GM23248 (cell line): ENCODE results near the gene NAV2. TPM values are rescaled to one million over a fixed set of nuclear protein-coding genes. Genes with fewer than 3 reads are reported as not detected.

Experiments used
- DNase-seq: peaks from one replicate; pipeline ENCODE4 v3.0.0-alpha.2; 2015
- H2AFZ ChIP-seq: fragments of 200-600 bp; sonication (generic); 2 replicates; pipeline ENCODE4 v1.6.1; 2016; ENCODE audit warnings: antibody characterized with exemption
- H3F3A ChIP-seq: fragments of 200-600 bp; sonication (generic); 2 replicates; pipeline ENCODE4 v1.6.1; 2016; ENCODE audit warnings: mild to moderate bottlenecking, antibody characterized with exemption, mixed run types; ENCODE audit not compliant: insufficient read depth
- H3K27ac ChIP-seq: fragments of 200-600 bp; sonication (generic); 2 replicates; pipeline ENCODE4 v1.5.1; 2016; ENCODE audit warnings: mild to moderate bottlenecking
- H3K27me3 ChIP-seq: fragments of 200-600 bp; sonication (generic); replicated peaks from 2 replicates; pipeline ENCODE4 v1.6.1; 2016; ENCODE audit warnings: mild to moderate bottlenecking; ENCODE audit not compliant: insufficient read depth
- H3K36me3 ChIP-seq: fragments of 200-600 bp; sonication (generic); 2 replicates; pipeline ENCODE4 v1.6.1; 2016; ENCODE audit warnings: low read depth, mild to moderate bottlenecking
- H3K4me1 ChIP-seq: fragments of 200-600 bp; sonication (generic); 2 replicates; pipeline ENCODE4 v1.6.1; 2016; ENCODE audit warnings: mild to moderate bottlenecking; ENCODE audit not compliant: insufficient read depth
- H3K4me2 ChIP-seq: fragments of 200-600 bp; sonication (generic); one replicate; pipeline ENCODE4 v1.6.1; 2016; ENCODE audit warnings: mild to moderate bottlenecking; ENCODE audit not compliant: unreplicated experiment
- H3K4me3 ChIP-seq: fragments of 200-600 bp; sonication (generic); 2 replicates; pipeline ENCODE4 v1.5.1; 2016; ENCODE audit warnings: mild to moderate bottlenecking
- H3K79me2 ChIP-seq: fragments of 200-600 bp; sonication (generic); 2 replicates; pipeline ENCODE4 v1.6.1; 2016; ENCODE audit warnings: mild to moderate bottlenecking; ENCODE audit not compliant: insufficient read depth
- H3K9ac ChIP-seq: fragments of 200-600 bp; sonication (generic); 2 replicates; pipeline ENCODE4 v1.6.1; 2016; ENCODE audit warnings: mild to moderate bottlenecking
- H3K9me2 ChIP-seq: fragments of 200-600 bp; sonication (generic); 2 replicates; pipeline ENCODE4 v1.6.1; 2016; ENCODE audit warnings: mixed run types, mild to moderate bottlenecking, moderate library complexity; ENCODE audit not compliant: insufficient read depth
- H3K9me3 ChIP-seq: fragments of 200-600 bp; sonication (generic); one replicate; pipeline ENCODE4 v1.6.1; 2017; ENCODE audit warnings: low read depth
- H4K20me1 ChIP-seq: fragments of 200-600 bp; sonication (generic); 2 replicates; pipeline ENCODE4 v1.6.0; 2016; ENCODE audit not compliant: insufficient read depth
- EZH2 ChIP-seq: fragments of 200-600 bp; sonication (generic); IDR thresholded peaks from 2 replicates; pipeline ENCODE4 v1.6.1; 2018; ENCODE audit warnings: antibody characterized with exemption, mild to moderate bottlenecking; ENCODE audit not compliant: insufficient read depth, poor library complexity, severe bottlenecking
- EZH2phosphoT487 ChIP-seq: fragments of 200-600 bp; sonication (generic); IDR thresholded peaks from 2 replicates; pipeline ENCODE4 v1.6.1; 2018; ENCODE audit warnings: antibody characterized with exemption, moderate library complexity, mild to moderate bottlenecking, low read depth; ENCODE audit not compliant: insufficient read depth
- WGBS, 2 experiments: methylation state at CpG; one replicate each; pipeline ENCODE4 v1.1.6; 2015 to 2017; ENCODE audit warnings: low lambda C conversion rate in 2 of 2, low coverage in 1 of 2; ENCODE audit errors: missing lambda C conversion rate in 2 of 2; 5-methylcytosine and 5-hydroxymethylcytosine counted together
- in situ Hi-C: fragments of 300-500 bp; cut with MboI; formaldehyde crosslinking; loops from 2 replicates; pipeline ENCODE4 v1.15.0; 2020
- polyA plus RNA-seq: library from polyadenylated mRNA; unstranded; fragments of >200 nt; fragmentation: Nextera tagmentation; extraction: Ambion mirVana; gene quantifications from 2 replicates; pipeline ENCODE4 v1.2.1, GENCODE V29; 2016
- total RNA-seq: library from RNA; depleted of rRNA; stranded (reverse); fragments of >200 nt; shearing (Covaris generic); gene quantifications from 2 replicates; pipeline ENCODE4 v1.2.3, GENCODE V29; 2014

NAV2 gene
- total and polyA plus RNA-seq, 2 experiments from 2014 or later = 5.7 to 11.9 TPM

- H4K20me1 ChIP-seq = no peaks in the 10 kb centered on the region
- no peak overlapping the region for H3K27ac ChIP-seq
- peaks cover 6% of the 10 kb centered on the region; the same call in 1 of the 2 replicates for H3F3A ChIP-seq
- no peaks in the 10 kb centered on the region; the same call in 1 of the 2 replicates for H3K4me1 ChIP-seq
- H3K9ac ChIP-seq = no peak overlapping the region
- H3K79me2 ChIP-seq = no peaks in the 10 kb centered on the region
- H3K4me3 ChIP-seq = no peak overlapping the region
- TF ChIP-seq EZH2 (no peak), EZH2phosphoT487 (no peak)
- H3K9me2 ChIP-seq = no peaks in the 10 kb centered on the region
- H2AFZ ChIP-seq = no peak overlapping the region
- no peak for DNase-seq
- in situ Hi-C loops = loop anchor here (25.0 kb wide), 1 partner anchor 1095 kb away; the partner anchor contains the start of gene MRGPRX2
- WGBS, 2 experiments = 8 to 14% methylated on average over 9 of the region's 9 CpGs
- no peak overlapping the region for H3K4me2 ChIP-seq
- H3K9me3 ChIP-seq = no peaks in the 10 kb centered on the region
- H3K36me3 ChIP-seq = no peaks in the 10 kb centered on the region
- H3K27me3 ChIP-seq = peaks cover 81% of the 10 kb centered on the region
These were observed 445.1 kb downstream of the NAV2 start for GRCh38 chr11:20157728-20158127.

- Histone ChIP-seq H3K79me2 (no peaks in the 10 kb centered on the region), H3K9me2 (no peaks in the 10 kb centered on the region), H3K4me3 (no peak overlapping the region), H3K9me3 (no peaks in the 10 kb centered on the region), H3K36me3 (no peaks in the 10 kb centered on the region), H3K4me1 (peaks cover 7% of the 10 kb centered on the region; the same call in 1 of the 2 replicates), H4K20me1 (no peaks in the 10 kb centered on the region), H3F3A (peaks cover 6% of the 10 kb centered on the region; the same call in 1 of the 2 replicates), H3K4me2 (no peak overlapping the region), H3K27ac (no peak overlapping the region), H3K9ac (no peak overlapping the region), H3K27me3 (peaks cover 90% of the 10 kb centered on the region), H2AFZ (no peak overlapping the region)
- WGBS, 2 experiments = 5 to 6% methylated on average over 31 to 33 of the region's 33 CpGs
- no peak for TF ChIP-seq EZH2
- TF ChIP-seq EZH2phosphoT487 = no peak
- DNase-seq = peak; percentile 77
- in situ Hi-C loops = loop anchor here (25.0 kb wide), 1 partner anchor 1096 kb away; the partner anchor contains the start of gene MRGPRX2
These were observed 446.1 kb downstream of the NAV2 start for GRCh38 chr11:20158597-20159257.

GRCh38 chr11:20159466-20160381, 447.1 kb downstream of the NAV2 start:
- 11 to 14% methylated on average over 45 to 65 of the region's 65 CpGs for WGBS, 2 experiments
- no peaks in the 10 kb centered on the region for H3K9me3 ChIP-seq
- no peak for TF ChIP-seq EZH2phosphoT487
- no peak for TF ChIP-seq EZH2
- H3K9me2 ChIP-seq = no peaks in the 10 kb centered on the region
- H3K4me3 ChIP-seq = no peak overlapping the region
- no peaks in the 10 kb centered on the region for H3K36me3 ChIP-seq
- H3K27me3 ChIP-seq = peaks cover 99% of the 10 kb centered on the region
- no peak overlapping the region for H3K4me2 ChIP-seq
- H3K79me2 ChIP-seq = no peaks in the 10 kb centered on the region
- H3K4me1 ChIP-seq = 0 out of 2 replicates have a peak, but pooled peaks cover 7% of the 10 kb centered on the region
- in situ Hi-C loops = loop anchor here (25.0 kb wide), 1 partner anchor 1097 kb away; the partner anchor contains the start of gene MRGPRX2
- no peak overlapping the region for H3K27ac ChIP-seq
- no peak overlapping the region for H2AFZ ChIP-seq
- peaks cover 1% of the 10 kb centered on the region; the same call in 1 of the 2 replicates for H3F3A ChIP-seq
- no peak overlapping the region for H3K9ac ChIP-seq
- H4K20me1 ChIP-seq = no peaks in the 10 kb centered on the region
- DNase-seq = no peak

- Histone ChIP-seq H3K9me2 (no peaks in the 10 kb centered on the region), H3K36me3 (no peaks in the 10 kb centered on the region), H3K4me3 (no peak within 1 kb of the TSS), H3K4me1 (0 out of 2 replicates have a peak, but pooled peaks cover 7% of the 10 kb centered on the region), H3K27me3 (peaks cover 97% of the 10 kb centered on the region), H3K27ac (no peak within 1 kb of the TSS), H3K4me2 (no peak within 1 kb of the TSS), H2AFZ (no peak within 1 kb of the TSS), H3K9me3 (no peaks in the 10 kb centered on the region), H3K79me2 (no peaks in the 10 kb centered on the region), H3K9ac (no peak within 1 kb of the TSS), H4K20me1 (no peaks in the 10 kb centered on the region), H3F3A (no peaks in the 10 kb centered on the region)
- no peak for DNase-seq
- in situ Hi-C loops = loop anchor here (25.0 kb wide), 1 partner anchor 1098 kb away; the partner anchor contains the start of gene MRGPRX2
- 5 to 8% methylated on average over 30 of the region's 30 CpGs for WGBS, 2 experiments
- TF ChIP-seq EZH2phosphoT487 (0 out of 2 replicates have a peak, but pooled peaks have one; percentile 55), EZH2 (peak; percentile 45)
These were observed 448.0 kb downstream of the NAV2 start, which contains the start of gene DBX1 for GRCh38 chr11:20160425-20161229. Gene DBX1, minus strand, starts transcription at chr11:20160475. Its CDS starts 151 bp downstream, at chr11:20160324.
